Calu3 (cell line): ENCODE measurements around the gene KY. TPM values are rescaled to one million over a fixed set of nuclear protein-coding genes. Genes with fewer than 3 reads are reported as not detected.

ENCODE experiments used
- BruUV-seq: library from RNA; stranded (reverse); fragments of 400-500 nt; replicated peaks from 2 replicates; lab custom pipeline; 2021; lab: Mats Ljungman, UMichigan
- CTCF ChIA-PET: fragments of 300-600 bp; sonication (Branson Sonifier 250); formaldehyde crosslinking; loops from one replicate; lab custom pipeline; 2022; ENCODE audit warnings: antibody characterized with exemption; lab: Charles Lee
- DNase-seq: peaks from one replicate; pipeline ENCODE4 v3.0.0; 2022
- H3K27ac Mint-ChIP-seq: one replicate; pipeline ENCODE4 v1.8.0; 2022; ENCODE audit warnings: mixed read lengths; ENCODE audit not compliant: unreplicated experiment
- H3K27me3 Mint-ChIP-seq: one replicate; pipeline ENCODE4 v1.8.0; 2022; ENCODE audit warnings: mixed read lengths; ENCODE audit not compliant: unreplicated experiment
- H3K36me3 Mint-ChIP-seq: one replicate; pipeline ENCODE4 v1.8.0; 2022; ENCODE audit warnings: mild to moderate bottlenecking, moderate library complexity, mixed read lengths; ENCODE audit not compliant: insufficient read depth, unreplicated experiment
- H3K4me1 Mint-ChIP-seq: one replicate; pipeline ENCODE4 v1.8.0; 2022; ENCODE audit warnings: mild to moderate bottlenecking, low read depth, mixed read lengths; ENCODE audit not compliant: unreplicated experiment
- H3K4me3 Mint-ChIP-seq: one replicate; pipeline ENCODE4 v1.8.0; 2022; ENCODE audit warnings: mild to moderate bottlenecking, low read depth, moderate library complexity, mixed read lengths; ENCODE audit not compliant: unreplicated experiment
- H3K9me3 Mint-ChIP-seq: one replicate; pipeline ENCODE4 v1.8.0; 2022; ENCODE audit warnings: low read depth, mixed read lengths; ENCODE audit not compliant: unreplicated experiment
- intact Hi-C: fragments of 100-400 bp; cut with micrococcal nuclease; formaldehyde crosslinking; loops from one replicate; pipeline ENCODE4 v1.10.0; 2022; ENCODE audit not compliant: unreplicated experiment
- total RNA-seq: library from RNA; stranded (reverse); gene quantifications from 2 replicates; pipeline ENCODE4 v1.2.3, GENCODE V29; 2022
- TF ChIP-seq, protein P1 (sequence below): fragments of 200-600 bp; IDR thresholded peaks from one replicate; pipeline ENCODE4 v1.8.0; 2022; ENCODE audit warnings: antibody characterized with exemption; ENCODE audit not compliant: unreplicated experiment

The KY gene
- total RNA-seq, 1 experiment from 2014 or later, result not detected

DNA sequence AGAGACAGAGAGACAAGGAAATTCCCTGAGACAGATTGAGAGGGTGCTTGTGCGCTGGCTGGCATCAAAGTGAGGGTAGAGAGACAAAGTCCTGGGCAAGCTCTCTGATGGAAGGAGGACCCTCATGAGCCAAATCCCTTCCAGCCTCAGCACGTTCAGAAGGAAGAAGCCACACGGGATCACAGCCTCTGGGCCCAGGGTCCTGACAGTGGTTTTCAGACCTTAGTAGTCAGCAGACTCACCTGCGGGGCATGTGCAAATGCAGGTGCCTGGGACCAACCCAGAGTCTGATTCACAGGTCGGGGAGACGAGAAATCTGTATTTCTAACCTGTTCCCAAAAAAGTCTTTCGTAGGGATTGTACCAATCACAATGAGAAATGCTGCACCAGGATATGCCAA lies 15.2 kb upstream of the KY start:
- no peak overlapping the region for H3K27ac Mint-ChIP-seq
- DNase-seq, result no peak
- BruUV-seq, result no TSS peak
- CTCF ChIA-PET, result no interaction called here
- H3K4me3 Mint-ChIP-seq, result no peak overlapping the region
- TF ChIP-seq, protein P1, sequence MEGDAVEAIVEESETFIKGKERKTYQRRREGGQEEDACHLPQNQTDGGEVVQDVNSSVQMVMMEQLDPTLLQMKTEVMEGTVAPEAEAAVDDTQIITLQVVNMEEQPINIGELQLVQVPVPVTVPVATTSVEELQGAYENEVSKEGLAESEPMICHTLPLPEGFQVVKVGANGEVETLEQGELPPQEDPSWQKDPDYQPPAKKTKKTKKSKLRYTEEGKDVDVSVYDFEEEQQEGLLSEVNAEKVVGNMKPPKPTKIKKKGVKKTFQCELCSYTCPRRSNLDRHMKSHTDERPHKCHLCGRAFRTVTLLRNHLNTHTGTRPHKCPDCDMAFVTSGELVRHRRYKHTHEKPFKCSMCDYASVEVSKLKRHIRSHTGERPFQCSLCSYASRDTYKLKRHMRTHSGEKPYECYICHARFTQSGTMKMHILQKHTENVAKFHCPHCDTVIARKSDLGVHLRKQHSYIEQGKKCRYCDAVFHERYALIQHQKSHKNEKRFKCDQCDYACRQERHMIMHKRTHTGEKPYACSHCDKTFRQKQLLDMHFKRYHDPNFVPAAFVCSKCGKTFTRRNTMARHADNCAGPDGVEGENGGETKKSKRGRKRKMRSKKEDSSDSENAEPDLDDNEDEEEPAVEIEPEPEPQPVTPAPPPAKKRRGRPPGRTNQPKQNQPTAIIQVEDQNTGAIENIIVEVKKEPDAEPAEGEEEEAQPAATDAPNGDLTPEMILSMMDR, result no peak
- intact Hi-C loops, result no loop called here
- H3K36me3 Mint-ChIP-seq, result no peaks in the 10 kb centered on the region
- peaks cover 60% of the 10 kb centered on the region for H3K27me3 Mint-ChIP-seq
- H3K4me1 Mint-ChIP-seq, result no peaks in the 10 kb centered on the region
- no peaks in the 10 kb centered on the region for H3K9me3 Mint-ChIP-seq

DNA sequence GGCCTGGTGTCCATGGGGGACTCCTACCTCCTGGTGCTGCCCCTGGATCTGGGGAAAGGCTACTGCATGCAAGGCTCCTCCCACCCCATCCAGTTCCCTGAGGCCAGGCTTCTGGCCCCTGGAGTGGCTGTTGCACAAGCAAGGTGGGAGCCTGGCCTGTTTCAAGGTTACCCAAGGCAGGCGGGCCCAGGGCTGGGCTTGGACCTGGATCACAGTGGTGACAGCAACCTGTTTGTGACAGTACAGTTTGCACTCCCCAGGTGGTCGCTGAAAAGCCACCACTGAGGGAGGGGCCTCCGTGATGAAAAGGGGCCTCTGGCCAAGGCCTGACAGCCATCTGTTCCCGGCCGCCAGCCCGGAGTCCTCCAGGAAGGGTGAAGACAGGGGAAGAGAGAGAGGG lies 14.4 kb upstream of the KY start:
- Mint-ChIP-seq H3K4me1 (no peaks in the 10 kb centered on the region), H3K27ac (no peak overlapping the region), H3K4me3 (no peak overlapping the region), H3K27me3 (peaks cover 58% of the 10 kb centered on the region), H3K36me3 (no peaks in the 10 kb centered on the region), H3K9me3 (no peaks in the 10 kb centered on the region)
- TF ChIP-seq, protein P1, result no peak
- DNase-seq, result no peak
- CTCF ChIA-PET, result no interaction called here
- intact Hi-C loops, result no loop called here
- no TSS peak for BruUV-seq

DNA sequence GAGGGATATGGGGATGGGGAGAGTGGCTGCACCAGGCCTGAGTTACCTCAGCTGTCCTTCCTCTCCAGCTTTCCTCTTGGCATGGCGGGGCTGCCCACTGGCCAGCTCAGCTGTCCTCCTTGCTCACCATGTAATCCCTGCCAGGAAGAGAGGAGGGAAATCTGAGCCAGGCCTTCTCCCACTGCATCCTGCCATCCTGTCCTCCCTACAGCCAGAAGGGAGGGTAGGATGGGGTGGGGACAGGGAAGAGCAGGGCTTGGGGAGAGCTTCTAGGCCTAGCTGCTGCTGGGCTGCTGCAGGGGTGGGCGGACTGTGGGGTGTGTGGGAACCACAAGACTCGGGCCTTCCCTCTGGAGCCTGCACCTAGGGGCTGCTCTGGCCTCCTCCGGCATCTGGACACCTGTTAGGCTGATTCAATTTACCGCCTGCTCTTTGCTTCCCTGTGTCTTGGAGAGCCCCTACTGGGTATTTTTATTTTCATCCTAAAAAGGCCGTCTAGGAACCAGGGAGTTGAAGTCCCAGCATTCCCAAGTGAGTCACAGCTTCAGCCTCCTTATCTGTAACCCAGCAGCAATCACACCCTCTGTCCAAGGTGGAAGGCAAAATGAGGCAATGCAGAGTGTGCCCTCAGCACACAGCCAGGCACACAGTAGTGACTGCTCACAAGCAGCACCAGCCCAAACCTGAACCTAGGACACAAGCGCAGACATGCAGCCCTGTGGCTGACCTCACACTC lies 13.1 kb upstream of the KY start:
- H3K27me3 Mint-ChIP-seq, result peaks cover 66% of the 10 kb centered on the region
- intact Hi-C loops, result no loop called here
- no peaks in the 10 kb centered on the region for H3K4me1 Mint-ChIP-seq
- no peaks in the 10 kb centered on the region for H3K36me3 Mint-ChIP-seq
- CTCF ChIA-PET, result no interaction called here
- H3K9me3 Mint-ChIP-seq, result no peaks in the 10 kb centered on the region
- BruUV-seq, result no TSS peak
- no peak for DNase-seq
- H3K27ac Mint-ChIP-seq, result no peak overlapping the region
- TF ChIP-seq, protein P1, result no peak
- no peak overlapping the region for H3K4me3 Mint-ChIP-seq

DNA sequence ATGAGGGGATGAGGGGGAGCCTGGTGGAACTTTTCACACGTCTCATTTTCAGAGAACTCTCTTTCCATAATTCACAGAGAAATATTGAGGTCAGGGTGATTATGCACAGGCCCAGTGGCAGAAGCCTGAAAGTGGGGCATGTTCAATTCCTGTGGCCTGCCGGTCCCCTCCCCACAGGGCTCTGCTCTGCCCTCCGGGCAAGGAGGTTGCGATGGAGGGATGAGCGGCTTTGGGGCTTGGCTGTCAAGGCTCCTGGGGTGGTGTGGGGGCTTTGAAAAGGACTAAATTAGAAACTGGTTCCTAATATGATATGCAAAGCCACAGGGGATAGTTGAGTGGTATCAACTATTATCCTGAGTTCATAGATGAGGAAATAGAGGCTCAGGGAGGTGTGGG lies 9.2 kb upstream of the KY start:
- intact Hi-C loops, result no loop called here
- TF ChIP-seq, protein P1, result no peak
- no TSS peak for BruUV-seq
- no peaks in the 10 kb centered on the region for H3K9me3 Mint-ChIP-seq
- no peak overlapping the region for H3K27ac Mint-ChIP-seq
- H3K4me3 Mint-ChIP-seq, result no peak overlapping the region
- H3K36me3 Mint-ChIP-seq, result no peaks in the 10 kb centered on the region
- peaks cover 52% of the 10 kb centered on the region for H3K27me3 Mint-ChIP-seq
- no peak for DNase-seq
- H3K4me1 Mint-ChIP-seq, result no peaks in the 10 kb centered on the region
- CTCF ChIA-PET, result no interaction called here
